GM19351 (cell line): ENCODE data around the gene UNC5B.
"Not testable (repeated sequence)": the region's sequence is repeated elsewhere in the genome, so short reads cannot be mapped to it uniquely, and the experiment has no call there.

ENCODE experiments used
- ATAC-seq: cut with Tn5 transposase; IDR thresholded peaks from one replicate; pipeline ENCODE4 v1.9.1; 2021; ENCODE audit warnings: mild to moderate bottlenecking, moderate library complexity; ENCODE audit not compliant: unreplicated experiment

UNC5B gene

DNA sequence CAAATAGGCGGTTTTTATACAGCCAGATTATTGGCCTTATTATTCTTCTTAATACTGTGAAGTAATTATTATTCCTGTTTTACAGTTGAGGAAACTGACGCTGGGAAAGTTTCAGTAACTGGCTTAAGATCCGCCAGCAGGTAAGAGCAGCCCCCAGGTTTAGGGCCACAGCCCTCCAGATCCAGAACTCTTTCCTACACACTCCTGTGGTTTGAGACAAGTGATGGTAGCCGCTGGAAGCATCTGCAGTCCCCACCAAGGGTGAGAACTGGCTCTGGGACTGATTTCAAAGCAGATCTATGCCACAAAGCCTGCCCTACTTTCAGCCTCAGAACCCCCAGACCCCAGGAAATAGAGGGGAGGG is 3.0 kb upstream of the UNC5B start:
- no peak for ATAC-seq

DNA sequence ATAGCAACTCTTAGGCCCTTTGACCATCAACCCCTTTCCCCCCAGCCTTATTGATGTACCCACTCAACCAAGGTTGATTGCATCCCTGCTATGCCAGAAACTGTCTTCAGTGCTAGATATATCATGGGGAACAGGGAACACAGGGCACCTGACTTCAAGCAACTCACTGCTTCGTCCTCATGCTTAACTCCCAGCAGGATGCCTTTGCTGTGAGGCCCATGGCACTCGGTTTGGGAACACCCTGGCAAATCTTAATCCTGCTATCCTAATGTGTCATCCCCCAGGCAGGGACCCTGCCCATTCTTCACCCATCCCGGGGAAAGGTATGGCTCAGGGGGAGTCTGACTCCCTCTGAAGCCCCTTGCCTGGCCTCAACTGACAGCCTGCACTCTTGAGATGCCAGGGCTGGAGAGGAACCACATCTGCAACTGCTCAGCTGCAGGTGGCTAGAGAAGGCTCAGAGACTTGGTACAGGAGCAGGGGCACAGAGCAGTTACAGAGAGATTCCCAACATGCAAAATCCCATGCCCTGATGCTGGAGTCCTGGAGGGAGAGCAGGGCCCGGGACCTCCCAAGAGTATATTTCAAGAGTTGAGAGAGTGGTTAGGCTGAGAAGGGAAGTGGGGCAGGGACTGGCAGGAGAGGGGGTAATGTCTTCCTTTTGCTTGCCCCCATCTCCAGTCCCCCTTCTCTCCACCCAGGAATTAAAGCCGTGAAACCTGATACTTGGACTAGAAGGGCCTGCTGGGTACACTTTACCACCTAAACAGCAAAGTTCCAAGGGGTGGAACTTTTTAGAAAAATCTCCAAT is 2.4 kb upstream of the UNC5B start:
- ATAC-seq: no peak

DNA sequence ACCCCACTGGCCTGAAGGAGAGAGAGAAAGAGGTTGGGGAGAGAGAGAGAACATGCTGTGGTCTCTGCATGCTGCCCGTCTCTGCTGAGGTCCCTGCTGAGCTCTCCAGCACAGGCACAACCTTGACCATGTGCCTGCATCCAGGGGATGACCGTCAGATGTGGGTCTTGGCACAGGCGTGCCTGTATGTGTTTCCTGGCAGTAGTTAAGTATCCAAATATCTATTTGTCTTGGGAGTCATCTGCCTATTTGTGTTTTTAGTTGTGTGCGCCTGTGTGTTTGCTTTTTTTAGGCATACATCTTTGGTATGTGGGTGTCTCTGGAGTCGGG is 1.9 kb upstream of the UNC5B start:
- ATAC-seq: no peak

DNA sequence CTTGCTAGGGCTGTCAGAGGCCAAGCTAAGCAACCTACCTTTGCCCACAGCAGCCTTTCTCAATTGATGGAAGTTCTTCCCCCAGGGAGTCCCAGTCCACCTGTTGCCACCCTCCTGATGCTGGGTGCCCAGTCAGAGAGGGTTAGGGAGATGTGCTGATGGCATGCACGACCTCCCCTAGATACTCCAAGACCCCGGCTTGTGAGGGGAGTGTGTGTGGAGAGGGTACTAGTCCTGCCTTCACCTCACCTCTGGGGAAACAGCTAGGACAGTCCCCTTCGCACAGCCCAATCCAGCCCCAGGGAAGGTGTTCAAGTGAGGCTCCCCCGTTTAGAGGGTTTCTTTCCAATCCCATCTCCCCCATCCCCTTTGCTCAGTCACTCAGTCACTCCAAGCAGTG is 1.3 kb upstream of the UNC5B start:
- ATAC-seq: no peak

DNA sequence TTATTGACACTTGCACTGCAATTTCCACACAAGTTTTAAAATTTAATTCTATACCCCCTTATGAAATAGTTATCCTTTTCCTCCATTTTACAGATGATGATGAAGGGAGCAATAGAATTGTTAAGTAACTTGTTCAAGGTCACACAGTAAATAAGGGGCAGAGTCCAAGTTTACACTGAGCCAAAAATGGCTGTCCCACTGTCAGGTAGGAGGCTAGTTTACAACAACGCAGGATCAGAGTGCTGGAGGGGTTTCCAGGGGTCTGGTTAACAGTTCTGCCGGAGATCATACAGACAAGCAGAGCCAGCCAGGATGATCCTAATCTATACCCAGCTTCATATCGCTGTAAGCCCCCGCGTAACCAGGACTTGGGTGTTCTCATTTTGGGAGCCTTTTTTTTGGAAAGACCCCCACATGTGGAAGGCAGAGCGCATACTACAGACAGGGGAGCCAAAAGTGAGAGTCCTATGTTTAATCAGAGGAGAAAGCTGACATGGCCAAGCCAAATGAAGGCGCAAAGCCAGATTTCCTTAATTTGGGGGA is 524 bp upstream of the UNC5B start:
- no peak for ATAC-seq

DNA sequence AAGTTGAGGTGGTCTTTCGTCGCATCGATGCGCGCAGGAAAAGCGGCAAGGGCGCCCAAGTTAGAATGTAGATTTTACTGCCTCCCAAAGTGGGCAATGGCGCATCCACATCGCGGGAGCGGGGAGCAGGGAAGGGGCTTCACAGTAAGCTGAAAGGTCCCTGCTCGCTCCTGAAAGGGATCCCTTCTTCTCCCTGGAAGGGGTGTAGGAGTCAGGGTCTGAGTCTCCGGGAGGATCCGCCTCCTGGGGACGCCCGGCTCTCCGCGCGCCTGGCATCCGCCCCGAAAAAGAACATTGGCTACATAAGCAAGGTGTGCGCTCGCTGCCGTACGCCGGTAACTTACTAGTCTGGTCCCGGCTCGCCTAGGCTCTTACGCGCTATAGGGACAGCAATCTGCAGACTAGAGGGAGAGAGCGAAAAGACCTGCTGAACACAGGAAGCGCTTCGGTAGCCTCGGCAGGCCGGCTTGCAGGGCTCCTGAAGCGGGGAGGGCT is 804 bp downstream of the UNC5B start:
- no peak for ATAC-seq

- ATAC-seq: no peak
These were observed 1.5 kb downstream of the UNC5B start for GRCh38 chr10:71213761-71214440.

- ATAC-seq: no peak
These were observed 2.5 kb downstream of the UNC5B start for GRCh38 chr10:71214641-71215559.

DNA sequence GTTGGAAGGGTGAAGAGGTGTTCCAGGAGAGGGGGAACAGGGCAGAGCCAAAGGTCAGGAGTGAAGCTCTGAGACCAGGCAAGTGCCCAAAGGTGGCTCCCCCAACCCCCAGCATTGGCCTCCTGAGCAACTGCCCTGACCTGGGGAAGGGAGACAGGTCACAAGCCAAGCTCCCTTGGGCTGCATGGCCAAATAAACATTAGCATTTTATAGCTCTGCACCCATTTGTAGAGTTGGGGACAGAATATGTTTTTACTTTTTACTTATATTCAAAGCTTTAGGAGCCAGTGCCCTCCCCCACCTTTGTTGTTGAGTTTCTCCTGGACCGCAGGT is 4.0 kb downstream of the UNC5B start:
- no peak for ATAC-seq

DNA sequence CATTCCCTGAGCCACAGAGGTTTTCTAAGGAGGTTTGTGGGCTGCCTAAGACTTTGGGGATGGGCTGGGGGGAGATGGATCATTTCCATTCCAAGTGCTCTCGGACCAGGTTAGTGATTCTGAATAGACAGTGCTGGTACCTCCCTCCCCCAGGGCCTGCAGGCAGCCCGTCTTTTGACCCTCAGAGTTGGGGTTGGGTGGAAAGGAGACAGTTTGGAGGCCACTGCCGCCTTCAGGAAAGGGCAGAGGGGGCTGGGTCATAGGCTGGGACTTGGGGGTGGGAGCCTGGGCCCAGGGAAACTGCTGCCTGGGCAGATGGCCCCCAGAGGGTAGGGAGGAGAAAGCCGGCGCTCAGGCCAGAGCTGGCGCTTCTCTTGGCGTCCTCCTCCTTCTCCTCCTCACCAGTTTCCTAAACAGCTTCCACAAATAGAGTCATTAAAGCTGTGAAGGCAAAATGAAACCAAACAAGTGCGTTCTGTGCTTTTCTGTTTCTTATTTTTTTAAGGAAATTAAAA is 4.4 kb downstream of the UNC5B start:
- ATAC-seq: no peak

GRCh38 chr10:71217266-71218045 is 5.1 kb downstream of the UNC5B start:
- no peak for ATAC-seq

GRCh38 chr10:71218046-71218650 is 5.8 kb downstream of the UNC5B start:
- no peak for ATAC-seq

DNA sequence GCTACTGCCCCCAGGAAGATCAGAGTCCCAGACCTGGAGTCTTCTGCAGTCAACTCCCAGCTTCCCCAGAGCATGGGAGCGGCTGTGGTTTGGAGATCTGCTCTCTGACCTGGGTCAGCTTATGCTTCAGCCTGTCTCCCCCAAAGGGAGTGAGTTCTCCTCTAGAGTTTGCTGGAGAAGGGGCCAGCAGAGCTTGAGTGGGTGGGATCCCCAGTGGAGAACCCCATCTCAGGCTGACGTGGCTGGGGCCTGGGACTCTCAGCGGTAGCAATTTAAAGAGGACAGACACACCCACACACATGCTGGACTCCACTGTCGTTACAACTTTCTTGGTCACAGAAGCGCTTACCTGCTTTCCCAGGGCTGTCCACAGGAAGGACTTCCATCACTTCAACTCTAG is 6.3 kb downstream of the UNC5B start:
- ATAC-seq: no peak

DNA sequence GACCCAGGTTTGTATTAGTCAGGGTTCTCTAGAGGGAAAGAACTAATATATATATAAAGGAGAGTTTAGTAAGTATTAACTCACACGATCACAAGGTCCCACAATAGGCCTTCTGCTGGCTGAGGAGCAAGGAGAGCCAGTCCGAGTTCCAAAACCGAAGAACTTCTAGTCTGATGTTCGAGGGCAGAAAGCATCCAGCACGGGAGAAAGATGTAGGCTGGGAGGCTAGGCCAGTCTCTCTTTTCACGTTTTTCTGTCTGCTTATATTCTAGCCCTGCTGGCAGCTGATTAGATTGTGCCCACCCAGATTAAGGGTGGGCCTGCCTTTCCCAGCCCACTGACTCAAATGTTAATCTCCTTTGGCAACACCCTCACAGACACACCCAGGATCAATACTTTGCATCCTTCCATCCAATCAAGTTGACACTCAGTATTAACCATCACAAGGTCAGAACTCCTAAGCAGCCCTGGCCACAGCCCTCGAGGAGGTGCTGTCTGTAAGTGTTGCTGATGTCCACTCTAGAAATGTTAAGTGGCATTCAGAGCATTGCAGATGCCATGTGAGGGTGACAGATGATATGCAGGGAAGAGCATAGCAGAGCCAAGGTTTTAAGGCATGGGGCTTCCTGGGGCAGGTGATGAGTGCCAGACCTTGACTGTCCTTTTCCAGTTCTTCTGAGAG is 7.0 kb downstream of the UNC5B start:
- not testable (repeated sequence) for ATAC-seq

DNA sequence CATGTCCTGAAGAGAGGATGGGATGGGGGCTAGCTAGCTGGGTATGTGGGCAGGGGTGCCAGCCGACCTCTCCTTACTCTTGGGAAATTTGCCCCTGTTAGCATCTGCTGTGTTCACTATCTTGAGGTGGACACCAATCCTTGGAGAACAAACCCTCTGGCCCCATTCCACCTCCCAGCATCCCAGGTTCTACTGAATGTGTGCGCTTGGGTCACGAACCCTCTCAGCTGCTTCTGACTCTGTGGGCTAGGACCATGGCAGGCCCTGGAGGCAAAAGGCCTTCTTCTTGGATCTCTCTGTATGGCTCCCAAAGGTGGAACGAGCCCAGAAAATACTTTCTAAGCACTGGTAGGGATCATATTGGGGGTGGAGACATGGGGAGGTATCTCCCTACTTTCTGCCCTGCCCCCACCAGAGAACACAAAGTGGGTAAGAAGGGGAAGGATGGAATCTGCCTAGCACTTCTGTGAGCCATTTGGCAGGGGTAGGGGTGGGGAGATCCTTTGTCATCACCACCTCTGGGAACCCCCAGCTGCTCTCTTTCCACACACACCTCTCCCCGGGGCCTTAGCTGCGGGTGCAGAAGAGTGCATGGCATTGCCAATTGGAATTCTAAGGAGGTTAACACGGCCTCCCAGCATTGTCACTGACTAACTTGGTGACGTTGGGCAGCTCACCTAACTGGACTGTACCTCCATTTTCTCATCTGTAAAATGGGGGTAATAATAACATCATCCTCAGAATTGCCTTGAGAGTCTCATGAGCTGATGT is 7.7 kb downstream of the UNC5B start:
- no peak for ATAC-seq

GRCh38 chr10:71220689-71221540 is 8.5 kb downstream of the UNC5B start:
- no peak for ATAC-seq

GRCh38 chr10:71221586-71222202 is 9.3 kb downstream of the UNC5B start:
- ATAC-seq: no peak
